SK-N-SH treated with all-trans-retinoic acid at 6 μM for 48 hours (cell line): Measurements from ENCODE around the gene BMP4.

Source experiments
- BACH2 ChIP-seq: fragments of 250-450 bp; sonication (Bioruptor Pico); IDR thresholded peaks from 2 replicates; pipeline ENCODE4 v1.9.0; 2021; ENCODE audit warnings: mild to moderate bottlenecking, borderline replicate concordance
- ESRRG ChIP-seq: fragments of 250-450 bp; sonication (Bioruptor Pico); IDR thresholded peaks from 2 replicates; pipeline ENCODE4 v1.6.1; 2021; ENCODE audit warnings: mild to moderate bottlenecking
- GLIS3 ChIP-seq: fragments of 250-450 bp; sonication (Bioruptor Pico); IDR thresholded peaks from 2 replicates; pipeline ENCODE4 v1.5.0; 2020; ENCODE audit warnings: mild to moderate bottlenecking, moderate library complexity
- PATZ1 ChIP-seq: fragments of 250-450 bp; sonication (Bioruptor Pico); IDR thresholded peaks from 2 replicates; pipeline ENCODE4 v1.8.0; 2020; ENCODE audit warnings: mild to moderate bottlenecking, moderate library complexity, borderline replicate concordance
- TCF4 ChIP-seq: fragments of 250-450 bp; sonication (Bioruptor Pico); IDR thresholded peaks from 2 replicates; pipeline ENCODE4 v1.8.0; 2021; ENCODE audit warnings: mild to moderate bottlenecking, moderate library complexity, borderline replicate concordance
- ZC3H10 ChIP-seq: fragments of 250-450 bp; sonication (Bioruptor Pico); IDR thresholded peaks from 2 replicates; pipeline ENCODE4 v1.5.1; 2021; ENCODE audit warnings: mild to moderate bottlenecking, moderate library complexity
- ZFP3 ChIP-seq: fragments of 250-450 bp; sonication (Bioruptor Pico); IDR thresholded peaks from 2 replicates; pipeline ENCODE4 v1.5.0; 2020; ENCODE audit warnings: mild to moderate bottlenecking, moderate library complexity
- ZFP30 ChIP-seq: fragments of 450-650 bp; formaldehyde crosslinking; IDR thresholded peaks from 2 replicates; pipeline ENCODE4 v1.5.0; 2022; ENCODE audit warnings: mild to moderate bottlenecking, moderate library complexity

GRCh38 chr14:53950031-53950793 lies 6.4 kb downstream of the BMP4 start:
- TF ChIP-seq ZFP30 (CRISPR knock-in tag) (no peak), PATZ1 (CRISPR knock-in tag) (no peak), TCF4 (CRISPR knock-in tag) (no peak), GLIS3 (CRISPR knock-in tag) (no peak), ZC3H10 (CRISPR knock-in tag) (no peak), BACH2 (CRISPR knock-in tag) (no peak), ZFP3 (no peak), ESRRG (CRISPR knock-in tag) (no peak)
